Endothelial cell (in vitro differentiated cells): ENCODE results near the gene MCF2. TPM values are rescaled to one million over a fixed set of nuclear protein-coding genes. Genes with fewer than 3 reads are reported as not detected.

Experiments
- DNase-seq: peaks from one replicate; pipeline ENCODE4 v3.0.0; 2021; ENCODE audit warnings: low spot score
- H3K27ac Mint-ChIP-seq: one replicate; pipeline ENCODE4 v1.8.0; 2021; ENCODE audit warnings: mixed read lengths, inconsistent platforms; ENCODE audit not compliant: unreplicated experiment
- H3K27me3 Mint-ChIP-seq: one replicate; pipeline ENCODE4 v1.8.0; 2021; ENCODE audit warnings: mild to moderate bottlenecking, moderate library complexity, mixed read lengths, inconsistent platforms; ENCODE audit not compliant: unreplicated experiment
- H3K36me3 Mint-ChIP-seq: one replicate; pipeline ENCODE4 v1.8.0; 2021; ENCODE audit warnings: mild to moderate bottlenecking, low read depth, mixed read lengths, inconsistent platforms; ENCODE audit not compliant: unreplicated experiment
- H3K4me1 Mint-ChIP-seq: one replicate; pipeline ENCODE4 v1.8.0; 2021; ENCODE audit warnings: mild to moderate bottlenecking, mixed read lengths, inconsistent platforms; ENCODE audit not compliant: unreplicated experiment
- H3K4me3 Mint-ChIP-seq: one replicate; pipeline ENCODE4 v1.8.0; 2021; ENCODE audit warnings: mild to moderate bottlenecking, mixed read lengths, inconsistent platforms; ENCODE audit not compliant: unreplicated experiment
- H3K9me3 Mint-ChIP-seq: one replicate; pipeline ENCODE4 v1.8.0; 2021; ENCODE audit warnings: mixed read lengths, inconsistent platforms; ENCODE audit not compliant: unreplicated experiment
- CTCF ChIP-seq: fragments of 200-600 bp; sonication (generic); IDR thresholded peaks from one replicate; pipeline ENCODE4 v1.5.0; 2021; ENCODE audit warnings: antibody characterized with exemption; ENCODE audit not compliant: unreplicated experiment
- total RNA-seq: library from RNA; stranded (reverse); fragmentation: NEBNext Ultra II Directional; extraction: Animal tissue kit (Norgen Biotek cat#: 25700); gene quantifications from one replicate; pipeline ENCODE4 v1.2.1, GENCODE V29; 2021; ENCODE audit not compliant: unreplicated experiment

The MCF2 gene
- total RNA-seq, 1 donor from 2014 or later, result 0.67 TPM

GRCh38 chrX:139581068-139581467 is 126.9 kb downstream of the MCF2 start:
- H3K27ac Mint-ChIP-seq, result no peak overlapping the region
- no peak for TF ChIP-seq CTCF
- DNase-seq, result no peak
- no peaks in the 10 kb centered on the region for H3K27me3 Mint-ChIP-seq
- H3K36me3 Mint-ChIP-seq, result no peaks in the 10 kb centered on the region
- H3K4me3 Mint-ChIP-seq, result no peak overlapping the region
- no peaks in the 10 kb centered on the region for H3K4me1 Mint-ChIP-seq
- no peaks in the 10 kb centered on the region for H3K9me3 Mint-ChIP-seq

- Mint-ChIP-seq H3K4me1 (no peaks in the 10 kb centered on the region), H3K36me3 (no peaks in the 10 kb centered on the region), H3K9me3 (no peaks in the 10 kb centered on the region), H3K27ac (no peak overlapping the region), H3K27me3 (no peaks in the 10 kb centered on the region), H3K4me3 (no peak overlapping the region)
- TF ChIP-seq CTCF, result no peak
- no peak for DNase-seq
Measured at GRCh38 chrX:139566981-139567380, 141.0 kb downstream of the MCF2 start.

- Mint-ChIP-seq H3K9me3 (no peaks in the 10 kb centered on the region), H3K4me3 (no peak overlapping the region), H3K27ac (no peak overlapping the region), H3K27me3 (no peaks in the 10 kb centered on the region), H3K4me1 (no peaks in the 10 kb centered on the region), H3K36me3 (no peaks in the 10 kb centered on the region)
- no peak for DNase-seq
- TF ChIP-seq CTCF, result no peak
Measured at GRCh38 chrX:139563251-139563650, 144.7 kb downstream of the MCF2 start.

- Mint-ChIP-seq H3K9me3 (no peaks in the 10 kb centered on the region), H3K27ac (no peak overlapping the region), H3K4me3 (no peak overlapping the region), H3K27me3 (no peaks in the 10 kb centered on the region), H3K4me1 (no peaks in the 10 kb centered on the region), H3K36me3 (no peaks in the 10 kb centered on the region)
- DNase-seq, result no peak
- TF ChIP-seq CTCF, result no peak
Measured at GRCh38 chrX:139560221-139560620, 147.7 kb downstream of the MCF2 start.

GRCh38 chrX:139559383-139560042 is 148.5 kb downstream of the MCF2 start:
- peak; percentile 41 for DNase-seq
- H3K4me3 Mint-ChIP-seq, result no peak overlapping the region
- no peak overlapping the region for H3K27ac Mint-ChIP-seq
- H3K9me3 Mint-ChIP-seq, result no peaks in the 10 kb centered on the region
- no peaks in the 10 kb centered on the region for H3K27me3 Mint-ChIP-seq
- H3K36me3 Mint-ChIP-seq, result no peaks in the 10 kb centered on the region
- TF ChIP-seq CTCF, result peak; percentile 44
- H3K4me1 Mint-ChIP-seq, result no peaks in the 10 kb centered on the region
